Measurements from ENCODE around the gene MCF2L. TPM values are rescaled to one million over a fixed set of nuclear protein-coding genes. Genes with fewer than 3 reads are reported as not detected.
"Not testable (repeated sequence)": the region's sequence is repeated elsewhere in the genome, so short reads cannot be mapped to it uniquely, and the experiment has no call there.

The MCF2L gene
- total RNA-seq, 1 donor from 2014 or later, result 90.0 TPM

GRCh38 chr13:112940236-112940635 is 28.8 kb upstream of the MCF2L start:
- H3K36me3 Mint-ChIP-seq (ENCODE audit: insufficient read depth), result no peaks in the 10 kb centered on the region
- H3K9me3 Mint-ChIP-seq (ENCODE audit: low read depth), result peaks cover 5% of the 10 kb centered on the region
- H3K4me1 Mint-ChIP-seq (ENCODE audit: low read depth), result peaks cover 5% of the 10 kb centered on the region
- H3K27ac Mint-ChIP-seq, result no peak overlapping the region
- H3K4me3 Mint-ChIP-seq (ENCODE audit: low read depth), result no peak overlapping the region
- DNase-seq (ENCODE audit: low spot score, unreplicated experiment), result no peak
- no peaks in the 10 kb centered on the region for H3K27me3 Mint-ChIP-seq
- TF ChIP-seq CTCF (IDR thresholded peaks at IDR 0.05; ENCODE audit: unreplicated experiment), result no peak

GRCh38 chr13:112941349-112941748 is 27.7 kb upstream of the MCF2L start:
- no peaks in the 10 kb centered on the region for H3K27me3 Mint-ChIP-seq
- H3K4me1 Mint-ChIP-seq (ENCODE audit: low read depth), result peaks cover 5% of the 10 kb centered on the region
- no peaks in the 10 kb centered on the region for H3K36me3 Mint-ChIP-seq (ENCODE audit: insufficient read depth)
- no peak overlapping the region for H3K4me3 Mint-ChIP-seq (ENCODE audit: low read depth)
- no peak for DNase-seq (ENCODE audit: low spot score, unreplicated experiment)
- TF ChIP-seq CTCF (IDR thresholded peaks at IDR 0.05; ENCODE audit: unreplicated experiment), result no peak
- peaks cover 5% of the 10 kb centered on the region for H3K9me3 Mint-ChIP-seq (ENCODE audit: low read depth)
- no peak overlapping the region for H3K27ac Mint-ChIP-seq

GRCh38 chr13:112941765-112942164 is 27.2 kb upstream of the MCF2L start:
- not testable (repeated sequence) for H3K4me3 Mint-ChIP-seq (ENCODE audit: low read depth); H3K27me3 Mint-ChIP-seq; H3K9me3 Mint-ChIP-seq (ENCODE audit: low read depth); H3K27ac Mint-ChIP-seq; H3K4me1 Mint-ChIP-seq (ENCODE audit: low read depth); DNase-seq (ENCODE audit: low spot score, unreplicated experiment); H3K36me3 Mint-ChIP-seq (ENCODE audit: insufficient read depth)
- TF ChIP-seq CTCF (IDR thresholded peaks at IDR 0.05; ENCODE audit: unreplicated experiment), result peak; percentile 9

GRCh38 chr13:112942689-112943308 is 26.2 kb upstream of the MCF2L start:
- no peaks in the 10 kb centered on the region for H3K27me3 Mint-ChIP-seq
- H3K9me3 Mint-ChIP-seq (ENCODE audit: low read depth), result peaks cover 1% of the 10 kb centered on the region
- H3K36me3 Mint-ChIP-seq (ENCODE audit: insufficient read depth), result no peaks in the 10 kb centered on the region
- peak overlapping the region; percentile 83 for H3K4me3 Mint-ChIP-seq (ENCODE audit: low read depth)
- peak; percentile 96 for DNase-seq (ENCODE audit: low spot score, unreplicated experiment)
- peak overlapping the region; percentile 87 for H3K27ac Mint-ChIP-seq
- H3K4me1 Mint-ChIP-seq (ENCODE audit: low read depth), result peaks cover 5% of the 10 kb centered on the region
- TF ChIP-seq CTCF (IDR thresholded peaks at IDR 0.05; ENCODE audit: unreplicated experiment), result peak; percentile 97

- Mint-ChIP-seq H3K27ac (peak overlapping the region; percentile 92), H3K36me3 (ENCODE audit: insufficient read depth) (no peaks in the 10 kb centered on the region), H3K27me3 (no peaks in the 10 kb centered on the region), H3K9me3 (ENCODE audit: low read depth) (no peaks in the 10 kb centered on the region), H3K4me1 (ENCODE audit: low read depth) (peaks cover 5% of the 10 kb centered on the region), H3K4me3 (ENCODE audit: low read depth) (peak overlapping the region; percentile 82)
- TF ChIP-seq CTCF (IDR thresholded peaks at IDR 0.05; ENCODE audit: unreplicated experiment), result no peak
- DNase-seq (ENCODE audit: low spot score, unreplicated experiment), result peak; percentile 49
These were observed 25.5 kb upstream of the MCF2L start for GRCh38 chr13:112943309-112944125.

Data from progenitor cell of endocrine pancreas (in vitro differentiated cells).